GM12878 (cell line): ENCODE data around the gene CACNA1A.

Experiments used
- BACH1 ChIP-seq: fragments of 450-650 bp; IDR thresholded peaks from 2 replicates; pipeline ENCODE4 v1.6.1; 2017; ENCODE audit warnings: mild to moderate bottlenecking, borderline replicate concordance
- JUND ChIP-seq: IDR thresholded peaks from 2 replicates; pipeline ENCODE4 v1.6.1; 2012; ENCODE audit warnings: low read depth, mild to moderate bottlenecking, low read length, improper control_type of control experiment, moderate library complexity
- NFIC ChIP-seq: IDR thresholded peaks from 2 replicates; pipeline ENCODE4 v1.6.1; 2012; ENCODE audit warnings: low read depth, mild to moderate bottlenecking, inconsistent platforms, low read length, moderate library complexity
- POLR2A ChIP-seq: IDR thresholded peaks from 2 replicates; pipeline ENCODE4 v1.6.1; 2011; ENCODE audit warnings: low read depth, mild to moderate bottlenecking, low read length
- SUZ12 ChIP-seq: fragments of 200-600 bp; sonication (generic); IDR thresholded peaks from one replicate; pipeline ENCODE4 v1.6.1; 2018; ENCODE audit warnings: antibody characterized with exemption, mild to moderate bottlenecking; ENCODE audit not compliant: unreplicated experiment
- ZNF274 ChIP-seq: IDR thresholded peaks from one replicate; pipeline ENCODE4 v1.8.0; 2011; ENCODE audit not compliant: insufficient read length, insufficient read depth
- TF ChIP-seq, protein P1 (sequence below): IDR thresholded peaks from 2 replicates; pipeline ENCODE4 v1.6.1; 2012; ENCODE audit warnings: low read length, inconsistent platforms
- TF ChIP-seq, protein P2 (sequence below), 3 experiments: IDR thresholded peaks in 2 of 3; conservative IDR thresholded peaks in 1 of 3; 2 replicates each; pipeline ENCODE4 v1.5.1; 2011; ENCODE audit warnings: low read depth in 3 of 3, low read length in 3 of 3, mild to moderate bottlenecking in 3 of 3, control low read depth in 2 of 3, moderate library complexity in 2 of 3, inconsistent platforms in 1 of 3, mixed read lengths in 1 of 3; ENCODE audit not compliant: control insufficient read depth in 2 of 3, insufficient read depth in 1 of 3; ENCODE audit errors: extremely low read depth in 1 of 3

DNA sequence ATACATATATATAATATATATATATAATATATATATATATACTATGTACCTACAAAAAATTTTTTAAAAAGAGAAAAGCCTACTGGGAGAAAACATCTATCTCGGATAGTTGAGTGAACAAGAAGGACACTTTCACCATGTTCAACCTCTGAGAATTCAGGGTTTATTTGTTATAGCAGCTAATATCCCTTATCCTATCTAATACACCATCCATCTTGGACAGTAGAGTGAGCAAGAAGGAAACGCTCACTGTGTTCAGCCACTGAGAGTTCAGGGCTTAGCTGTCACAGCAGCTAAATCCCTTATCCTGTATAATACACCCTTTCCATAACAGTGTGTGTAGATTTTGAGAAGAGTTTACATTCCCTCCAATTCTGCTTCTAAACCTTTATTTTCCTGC lies 38.1 kb upstream of the CACNA1A start:
- TF ChIP-seq SUZ12 (no peak), POLR2A (no peak), ZNF274 (no peak), NFIC (no peak), BACH1 (no peak), JUND (no peak)
- TF ChIP-seq, protein P1, sequence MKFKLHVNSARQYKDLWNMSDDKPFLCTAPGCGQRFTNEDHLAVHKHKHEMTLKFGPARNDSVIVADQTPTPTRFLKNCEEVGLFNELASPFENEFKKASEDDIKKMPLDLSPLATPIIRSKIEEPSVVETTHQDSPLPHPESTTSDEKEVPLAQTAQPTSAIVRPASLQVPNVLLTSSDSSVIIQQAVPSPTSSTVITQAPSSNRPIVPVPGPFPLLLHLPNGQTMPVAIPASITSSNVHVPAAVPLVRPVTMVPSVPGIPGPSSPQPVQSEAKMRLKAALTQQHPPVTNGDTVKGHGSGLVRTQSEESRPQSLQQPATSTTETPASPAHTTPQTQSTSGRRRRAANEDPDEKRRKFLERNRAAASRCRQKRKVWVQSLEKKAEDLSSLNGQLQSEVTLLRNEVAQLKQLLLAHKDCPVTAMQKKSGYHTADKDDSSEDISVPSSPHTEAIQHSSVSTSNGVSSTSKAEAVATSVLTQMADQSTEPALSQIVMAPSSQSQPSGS: no peak
- TF ChIP-seq, protein P2, sequence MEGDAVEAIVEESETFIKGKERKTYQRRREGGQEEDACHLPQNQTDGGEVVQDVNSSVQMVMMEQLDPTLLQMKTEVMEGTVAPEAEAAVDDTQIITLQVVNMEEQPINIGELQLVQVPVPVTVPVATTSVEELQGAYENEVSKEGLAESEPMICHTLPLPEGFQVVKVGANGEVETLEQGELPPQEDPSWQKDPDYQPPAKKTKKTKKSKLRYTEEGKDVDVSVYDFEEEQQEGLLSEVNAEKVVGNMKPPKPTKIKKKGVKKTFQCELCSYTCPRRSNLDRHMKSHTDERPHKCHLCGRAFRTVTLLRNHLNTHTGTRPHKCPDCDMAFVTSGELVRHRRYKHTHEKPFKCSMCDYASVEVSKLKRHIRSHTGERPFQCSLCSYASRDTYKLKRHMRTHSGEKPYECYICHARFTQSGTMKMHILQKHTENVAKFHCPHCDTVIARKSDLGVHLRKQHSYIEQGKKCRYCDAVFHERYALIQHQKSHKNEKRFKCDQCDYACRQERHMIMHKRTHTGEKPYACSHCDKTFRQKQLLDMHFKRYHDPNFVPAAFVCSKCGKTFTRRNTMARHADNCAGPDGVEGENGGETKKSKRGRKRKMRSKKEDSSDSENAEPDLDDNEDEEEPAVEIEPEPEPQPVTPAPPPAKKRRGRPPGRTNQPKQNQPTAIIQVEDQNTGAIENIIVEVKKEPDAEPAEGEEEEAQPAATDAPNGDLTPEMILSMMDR (IDR thresholded peaks at IDR 0.05 in 2 of 3, conservative IDR thresholded peaks at IDR 0.05 in 1 of 3; ENCODE audit: control insufficient read depth in 2 of 3, extremely low read depth in 1 of 3, insufficient read depth in 1 of 3, low read depth in 3 of 3, low read length in 3 of 3): no peak
